ENCODE measurements around the gene RIN2.
A peak's percentile ranks its signal among the peaks of the same experiment; 100 is the strongest.

Gene RIN2

DNA sequence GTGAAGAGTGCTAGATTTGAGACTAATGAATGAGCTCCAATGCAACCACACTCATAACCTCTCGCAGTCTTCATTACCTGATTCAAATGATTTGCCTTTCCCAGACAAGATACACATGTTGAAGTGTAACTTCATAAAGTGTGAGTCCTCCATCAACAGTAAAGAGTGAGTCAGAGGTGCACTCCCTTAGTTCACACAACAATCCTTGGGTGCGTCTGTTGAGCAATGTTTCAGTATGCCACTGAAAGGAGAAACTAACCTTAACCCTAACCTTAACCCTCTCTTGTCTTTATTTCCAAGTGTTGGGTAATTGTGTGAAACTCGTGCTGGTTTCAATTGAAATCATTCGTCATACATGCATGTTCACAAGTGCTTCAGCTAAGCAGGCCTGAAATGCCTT is 21.0 kb upstream of the RIN2 start:
- TF ChIP-seq, protein P1, sequence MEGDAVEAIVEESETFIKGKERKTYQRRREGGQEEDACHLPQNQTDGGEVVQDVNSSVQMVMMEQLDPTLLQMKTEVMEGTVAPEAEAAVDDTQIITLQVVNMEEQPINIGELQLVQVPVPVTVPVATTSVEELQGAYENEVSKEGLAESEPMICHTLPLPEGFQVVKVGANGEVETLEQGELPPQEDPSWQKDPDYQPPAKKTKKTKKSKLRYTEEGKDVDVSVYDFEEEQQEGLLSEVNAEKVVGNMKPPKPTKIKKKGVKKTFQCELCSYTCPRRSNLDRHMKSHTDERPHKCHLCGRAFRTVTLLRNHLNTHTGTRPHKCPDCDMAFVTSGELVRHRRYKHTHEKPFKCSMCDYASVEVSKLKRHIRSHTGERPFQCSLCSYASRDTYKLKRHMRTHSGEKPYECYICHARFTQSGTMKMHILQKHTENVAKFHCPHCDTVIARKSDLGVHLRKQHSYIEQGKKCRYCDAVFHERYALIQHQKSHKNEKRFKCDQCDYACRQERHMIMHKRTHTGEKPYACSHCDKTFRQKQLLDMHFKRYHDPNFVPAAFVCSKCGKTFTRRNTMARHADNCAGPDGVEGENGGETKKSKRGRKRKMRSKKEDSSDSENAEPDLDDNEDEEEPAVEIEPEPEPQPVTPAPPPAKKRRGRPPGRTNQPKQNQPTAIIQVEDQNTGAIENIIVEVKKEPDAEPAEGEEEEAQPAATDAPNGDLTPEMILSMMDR (IDR thresholded peaks at IDR 0.05; ENCODE audit: low read length, missing control alignments), result no peak
- no peak overlapping the region for H3K4me3 ChIP-seq (replicated peaks; ENCODE audit: low read depth, low read length)
- DNase-seq (ENCODE audit: low read depth), result peak; percentile 79

DNA sequence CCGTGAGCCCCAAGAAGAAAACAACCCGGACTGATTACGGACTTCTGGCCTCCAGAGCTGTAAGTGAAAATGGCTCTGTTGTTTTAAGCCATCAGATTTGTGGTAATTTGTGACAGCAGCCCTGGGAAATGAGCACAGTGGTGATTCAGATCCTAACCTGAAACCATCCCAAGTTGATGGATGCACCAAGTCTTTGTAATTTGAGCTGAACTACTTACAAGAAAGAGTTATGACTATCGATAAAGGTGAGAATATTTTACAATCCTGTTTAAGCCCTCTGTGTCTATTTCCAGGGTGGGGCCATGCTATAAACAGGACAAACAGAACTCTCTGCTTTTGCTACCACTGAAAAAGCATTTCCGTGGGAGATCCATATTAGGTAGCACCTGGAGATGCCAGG is 19.1 kb upstream of the RIN2 start:
- DNase-seq (ENCODE audit: low read depth), result no peak
- TF ChIP-seq, protein P1 (IDR thresholded peaks at IDR 0.05; ENCODE audit: low read length, missing control alignments), result no peak
- H3K4me3 ChIP-seq (replicated peaks; ENCODE audit: low read depth, low read length), result no peak overlapping the region

DNA sequence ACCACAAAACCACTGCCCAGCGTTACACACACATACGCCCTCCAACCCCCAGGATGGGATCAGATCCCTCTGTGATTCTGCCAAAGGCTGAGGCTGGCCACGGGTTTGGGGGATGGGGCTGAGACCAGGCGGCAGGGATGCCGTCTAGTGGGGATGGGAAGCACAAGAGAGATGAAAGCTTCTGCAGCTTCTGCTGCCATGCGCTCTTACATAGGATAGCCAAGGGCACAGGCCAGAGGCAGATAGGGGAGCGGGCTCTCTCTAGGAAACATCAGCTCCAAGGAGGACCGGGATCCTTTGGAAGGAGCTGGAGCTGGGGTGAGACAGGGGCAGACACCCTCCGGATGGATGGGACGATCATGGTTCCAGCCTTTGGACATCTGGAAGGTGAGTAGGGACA is 18.7 kb upstream of the RIN2 start:
- no peak overlapping the region for H3K4me3 ChIP-seq (replicated peaks; ENCODE audit: low read depth, low read length)
- TF ChIP-seq, protein P1 (IDR thresholded peaks at IDR 0.05; ENCODE audit: low read length, missing control alignments), result no peak
- no peak for DNase-seq (ENCODE audit: low read depth)

DNA sequence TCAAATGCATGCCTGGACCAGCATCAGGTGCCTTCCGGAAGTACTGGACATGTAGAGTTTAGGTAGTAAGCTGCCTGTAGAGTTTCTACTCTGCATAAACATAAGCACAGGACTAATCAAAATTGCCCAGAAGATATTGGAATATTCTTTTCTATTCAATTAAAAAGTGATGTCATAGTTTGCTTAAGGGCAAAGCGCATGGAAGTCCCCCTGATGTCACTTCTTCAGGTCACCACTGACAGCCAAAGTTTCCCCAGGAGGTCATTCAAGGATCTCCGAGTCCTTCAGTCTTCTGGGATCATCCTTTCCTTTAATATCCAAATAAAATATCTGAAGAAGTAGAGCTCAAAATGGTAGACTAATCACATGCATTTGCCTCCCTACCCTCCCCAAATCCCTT is 17.5 kb upstream of the RIN2 start:
- no peak for DNase-seq (ENCODE audit: low read depth)
- TF ChIP-seq, protein P1 (IDR thresholded peaks at IDR 0.05; ENCODE audit: low read length, missing control alignments), result no peak
- H3K4me3 ChIP-seq (replicated peaks; ENCODE audit: low read depth, low read length), result no peak overlapping the region

DNA sequence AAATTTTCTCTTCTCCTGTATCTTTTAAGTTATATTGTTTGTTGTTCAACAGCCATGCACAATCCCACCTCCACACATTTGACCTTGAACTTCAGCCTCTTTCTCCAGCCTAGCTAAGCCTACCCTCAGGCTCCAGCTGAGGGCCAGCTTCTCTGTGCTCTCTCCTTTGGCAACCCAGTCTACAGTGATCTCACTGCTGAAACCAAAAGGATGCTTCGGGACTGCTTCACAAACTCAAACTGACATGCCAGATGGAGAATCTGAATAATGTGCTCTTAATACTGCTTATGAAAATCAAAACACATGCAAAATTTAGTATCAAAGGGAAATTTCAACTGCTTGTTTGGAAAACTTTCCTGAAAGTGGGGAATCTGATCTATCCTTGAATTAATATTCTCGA is 16.1 kb upstream of the RIN2 start:
- H3K4me3 ChIP-seq (replicated peaks; ENCODE audit: low read depth, low read length), result no peak overlapping the region
- TF ChIP-seq, protein P1 (IDR thresholded peaks at IDR 0.05; ENCODE audit: low read length, missing control alignments), result no peak
- DNase-seq (ENCODE audit: low read depth), result no peak

DNA sequence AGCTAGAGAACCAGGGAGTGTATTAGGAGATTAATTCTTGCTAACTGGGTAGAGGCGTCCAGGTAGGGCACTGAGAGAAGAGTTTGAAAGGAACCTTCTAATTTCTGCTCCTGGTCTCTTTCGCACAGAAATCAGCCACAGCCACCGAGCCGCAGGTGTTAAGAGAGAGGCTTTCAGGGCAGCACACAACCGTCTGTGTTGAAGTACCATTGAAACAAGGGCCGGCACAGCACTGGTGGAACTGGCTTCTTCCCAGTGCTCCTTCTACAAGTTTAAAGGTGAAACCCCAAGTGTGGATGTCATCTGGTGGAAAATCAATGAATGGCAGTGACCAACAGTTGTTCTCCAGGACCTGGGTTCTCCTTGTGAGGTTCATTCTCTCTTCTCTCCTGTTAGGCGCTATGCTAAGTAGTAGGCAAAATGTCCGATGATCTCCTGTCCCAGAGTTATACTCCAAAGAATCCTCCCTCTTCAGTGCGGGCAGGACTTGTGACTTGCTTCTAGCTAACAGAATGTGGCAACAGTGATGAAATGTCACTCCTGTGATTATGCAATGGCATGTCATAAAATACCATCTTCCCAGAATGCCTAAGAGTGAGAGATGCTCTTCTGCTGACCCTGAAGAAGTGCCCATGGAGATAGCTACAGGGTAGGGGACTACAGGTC is 15.0 kb upstream of the RIN2 start:
- DNase-seq (ENCODE audit: low read depth), result no peak
- TF ChIP-seq, protein P1 (IDR thresholded peaks at IDR 0.05; ENCODE audit: low read length, missing control alignments), result no peak
- H3K4me3 ChIP-seq (replicated peaks; ENCODE audit: low read depth, low read length), result no peak overlapping the region

DNA sequence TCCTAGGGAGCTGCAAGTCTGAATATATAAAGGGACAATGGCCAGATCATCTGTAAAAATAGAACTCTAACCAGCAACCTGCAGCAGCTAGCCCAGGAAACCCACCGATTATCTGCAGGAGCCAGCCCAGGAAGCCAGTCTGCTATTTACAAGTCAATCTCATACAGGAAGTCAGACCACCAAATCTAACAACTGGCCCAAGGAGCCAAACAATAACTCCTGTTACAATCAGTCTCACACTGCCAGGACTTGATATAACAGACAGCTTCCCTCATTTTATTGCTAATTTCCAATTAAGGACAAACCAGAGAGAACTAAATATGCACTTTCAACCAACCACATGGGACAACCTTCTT is 14.4 kb upstream of the RIN2 start:
- no peak for DNase-seq (ENCODE audit: low read depth)
- TF ChIP-seq, protein P1 (IDR thresholded peaks at IDR 0.05; ENCODE audit: low read length, missing control alignments), result no peak
- no peak overlapping the region for H3K4me3 ChIP-seq (replicated peaks; ENCODE audit: low read depth, low read length)
